HG03571 (cell line): ENCODE measurements around the gene KIAA1671.

Experiments used
- ATAC-seq: cut with Tn5 transposase; IDR thresholded peaks from one replicate; pipeline ENCODE4 v1.9.1; 2021; ENCODE audit not compliant: unreplicated experiment

Gene KIAA1671

GRCh38 chr22:25085930-25086901, 133.7 kb downstream of the KIAA1671 start:
- peak; percentile 86 for ATAC-seq

DNA sequence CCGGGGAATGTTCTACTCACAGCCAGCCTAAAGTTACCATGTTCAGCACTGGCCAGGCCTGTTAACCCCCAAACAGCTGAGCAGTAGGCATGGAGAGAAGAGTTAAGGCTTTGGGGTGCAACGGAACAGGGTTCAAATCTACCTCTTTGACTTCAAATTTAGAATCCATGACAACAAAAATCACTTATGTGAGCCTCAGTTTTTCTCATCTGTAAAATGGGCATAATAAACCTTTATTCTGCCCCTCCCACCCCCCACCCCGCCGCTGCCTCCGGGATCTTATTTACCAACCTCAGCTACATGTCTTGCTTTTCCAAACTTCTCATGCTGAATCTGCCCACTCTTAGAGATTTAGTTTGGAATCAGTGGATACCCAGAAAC, 134.4 kb downstream of the KIAA1671 start:
- ATAC-seq = no peak

- no peak for ATAC-seq
Measured at GRCh38 chr22:25090225-25090890, 137.8 kb downstream of the KIAA1671 start.

GRCh38 chr22:25091458-25091857, 138.9 kb downstream of the KIAA1671 start:
- no peak for ATAC-seq

DNA sequence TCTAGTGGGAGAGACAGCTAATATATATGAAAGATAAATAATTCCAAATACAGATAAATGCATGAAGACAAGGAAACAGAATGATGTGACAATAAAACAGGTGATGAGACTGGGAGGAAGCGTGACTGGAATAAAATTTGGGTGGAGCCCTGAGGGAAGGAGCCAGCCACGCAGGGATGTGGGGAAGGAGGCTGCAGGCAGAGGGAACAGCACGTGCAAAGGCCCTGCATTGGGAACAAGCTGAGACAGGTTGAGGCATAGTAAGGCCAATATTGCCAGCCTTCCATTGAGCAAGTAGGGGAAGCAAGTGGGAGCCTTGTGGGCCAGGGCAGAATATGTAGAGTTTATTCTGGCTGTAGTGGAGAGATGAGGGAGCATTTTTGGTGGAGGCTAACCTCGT, 139.6 kb downstream of the KIAA1671 start:
- ATAC-seq = no peak

DNA sequence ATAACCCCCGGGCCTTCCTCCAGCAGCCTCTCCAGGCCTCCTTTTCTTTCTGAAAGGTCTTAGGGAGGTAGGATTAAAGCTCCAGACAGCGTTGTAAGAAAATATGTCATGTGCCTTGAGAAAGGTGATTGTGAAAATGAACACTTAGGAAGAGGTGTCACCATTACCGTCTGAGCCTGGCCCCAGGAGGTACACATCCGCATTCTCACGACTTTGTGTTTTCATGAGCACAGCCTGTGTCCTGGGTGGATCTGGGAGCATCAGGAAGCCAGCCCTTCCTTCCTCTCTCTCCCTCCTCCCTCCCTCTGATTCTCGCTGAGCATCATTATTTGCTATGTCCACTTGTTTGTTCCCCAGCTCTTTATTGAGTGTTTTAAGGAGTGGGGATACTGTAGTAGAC, 142.1 kb downstream of the KIAA1671 start:
- no peak for ATAC-seq

DNA sequence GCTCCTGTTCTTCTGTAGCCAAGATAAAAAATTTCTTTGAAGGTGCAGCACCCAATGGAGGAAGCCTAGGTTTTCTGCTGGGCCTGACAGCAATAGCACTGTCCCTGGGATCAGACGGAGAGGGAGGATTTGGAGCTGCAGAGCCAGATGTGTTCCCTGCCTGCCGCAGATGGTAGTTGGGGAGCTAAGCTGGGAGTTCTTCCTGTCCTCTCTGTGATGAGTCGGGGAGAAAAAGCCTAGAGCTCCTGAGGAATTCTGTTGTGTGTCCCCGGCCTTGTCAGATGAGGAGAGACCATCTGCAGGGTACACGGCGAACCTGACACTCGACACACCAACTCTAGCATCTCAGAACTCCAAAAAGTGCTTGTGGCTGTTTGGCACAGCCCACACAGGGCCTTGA, 143.4 kb downstream of the KIAA1671 start:
- ATAC-seq = no peak

DNA sequence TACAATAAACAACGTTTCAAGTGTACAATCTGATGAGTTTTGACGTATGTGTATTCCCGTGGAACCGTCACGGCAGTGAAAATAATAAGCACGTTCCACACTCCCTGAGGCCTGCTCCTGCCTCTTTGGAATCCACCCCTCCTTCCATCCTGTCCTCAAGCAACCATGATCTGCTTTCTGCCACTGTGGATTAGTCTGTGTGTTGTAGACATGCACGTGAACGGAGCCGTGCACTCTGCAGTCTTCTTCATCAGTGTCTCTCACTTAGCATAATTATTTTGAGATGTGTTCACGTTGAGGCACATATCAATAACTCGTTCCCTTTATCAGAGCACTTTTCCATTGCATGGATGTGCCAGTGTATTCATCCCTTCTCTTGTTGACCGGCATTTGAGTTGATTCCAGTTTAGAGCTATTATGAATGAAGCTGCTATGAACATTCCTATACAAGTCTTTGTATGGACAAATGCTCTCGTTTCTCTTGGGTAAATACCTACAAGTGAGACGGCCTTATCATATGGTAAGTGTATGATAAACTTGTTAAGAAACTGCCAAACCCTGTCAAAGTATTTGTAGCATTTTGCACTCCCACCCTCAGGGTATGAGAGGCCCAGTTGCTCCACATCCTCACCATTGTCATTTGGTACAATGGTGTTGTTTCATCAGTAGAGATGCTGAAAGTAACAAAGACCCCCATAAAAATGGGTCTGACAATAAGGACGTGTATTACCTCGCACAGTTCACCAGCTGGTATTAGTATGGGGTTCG, 144.3 kb downstream of the KIAA1671 start:
- ATAC-seq = no peak

- no peak for ATAC-seq
Measured at GRCh38 chr22:25098445-25099081, 146.0 kb downstream of the KIAA1671 start.

DNA sequence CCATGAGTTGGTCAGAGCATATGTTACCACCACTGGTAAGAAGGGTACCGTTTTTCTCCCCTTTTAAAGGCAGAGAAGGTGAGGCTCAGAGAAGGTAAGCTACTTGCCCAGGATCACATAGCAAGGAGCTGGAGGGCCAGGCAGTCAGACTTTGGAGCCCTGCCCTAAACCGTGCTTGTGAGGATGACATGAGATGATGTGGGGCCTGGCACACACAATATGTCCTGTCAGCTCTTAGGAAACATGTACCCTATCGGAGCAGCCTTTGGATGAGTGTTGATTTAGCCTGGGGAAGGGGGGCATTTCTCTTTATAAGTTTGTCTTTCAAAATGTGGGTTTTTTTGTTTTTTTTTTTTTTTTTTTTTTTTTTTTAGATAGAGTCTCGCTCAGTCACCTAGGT, 146.7 kb downstream of the KIAA1671 start:
- no peak for ATAC-seq

GRCh38 chr22:25100402-25100801, 147.9 kb downstream of the KIAA1671 start:
- ATAC-seq = no peak

GRCh38 chr22:25100948-25101347, 148.4 kb downstream of the KIAA1671 start:
- no peak for ATAC-seq

DNA sequence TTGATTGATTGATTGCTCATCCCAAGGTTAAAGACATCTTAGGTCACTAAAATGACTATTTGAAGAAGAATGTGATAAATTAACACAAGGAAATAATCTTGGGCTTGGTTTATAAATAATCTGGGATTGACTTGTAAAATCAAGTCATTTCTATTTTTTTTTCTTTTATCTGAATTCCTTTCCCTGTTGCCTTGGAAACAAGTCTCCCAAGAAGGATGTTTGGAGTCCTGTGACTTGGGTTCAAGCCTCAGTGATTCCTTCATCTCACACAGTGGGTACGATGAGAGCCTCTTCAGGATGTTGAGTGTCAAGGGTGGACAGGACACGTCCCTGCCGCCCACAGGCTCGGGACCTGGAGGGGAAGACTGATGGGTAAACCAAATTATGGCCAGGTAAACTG, 149.0 kb downstream of the KIAA1671 start:
- ATAC-seq = no peak

DNA sequence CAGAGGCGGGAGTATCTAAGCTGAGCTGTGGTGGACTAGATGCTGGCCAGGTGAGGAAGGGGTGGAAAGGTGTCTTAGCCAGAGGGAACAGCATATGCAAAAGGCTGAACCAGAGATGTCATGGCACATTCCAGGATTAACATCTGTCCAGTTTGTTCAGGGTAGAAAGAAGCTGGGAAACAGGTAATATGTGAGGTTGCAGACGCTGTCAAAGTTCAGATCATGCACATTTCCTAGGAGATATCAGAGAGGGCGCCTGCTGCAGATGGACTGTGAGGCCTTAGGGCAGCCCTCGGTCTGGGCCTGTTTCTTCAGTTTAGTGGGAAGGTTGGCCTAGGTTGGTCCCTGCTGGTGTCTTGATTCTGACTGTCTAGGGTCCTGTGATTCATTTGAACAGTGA, 149.5 kb downstream of the KIAA1671 start:
- ATAC-seq = no peak

DNA sequence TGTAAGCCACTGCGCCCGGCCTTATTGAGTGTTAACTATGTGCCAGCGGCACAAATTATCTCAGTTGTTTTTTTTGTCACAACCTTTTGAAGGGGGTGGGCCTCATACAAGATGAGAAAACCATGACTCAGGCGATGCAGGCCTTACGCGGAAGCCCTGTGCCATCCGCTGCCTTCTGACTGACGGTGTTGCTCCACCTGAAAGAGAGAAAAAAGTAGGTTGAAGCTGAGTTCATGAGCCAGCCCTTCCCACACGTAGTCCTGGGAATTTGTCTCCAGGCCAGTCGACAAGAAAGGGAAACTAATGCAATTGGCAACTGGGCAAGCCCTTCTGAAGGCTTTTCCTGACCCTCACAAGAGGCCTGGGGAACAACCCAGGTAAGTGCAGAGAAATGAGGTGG, 150.2 kb downstream of the KIAA1671 start:
- ATAC-seq = no peak

- ATAC-seq = no peak
Measured at GRCh38 chr22:25104367-25104766, 151.9 kb downstream of the KIAA1671 start.

DNA sequence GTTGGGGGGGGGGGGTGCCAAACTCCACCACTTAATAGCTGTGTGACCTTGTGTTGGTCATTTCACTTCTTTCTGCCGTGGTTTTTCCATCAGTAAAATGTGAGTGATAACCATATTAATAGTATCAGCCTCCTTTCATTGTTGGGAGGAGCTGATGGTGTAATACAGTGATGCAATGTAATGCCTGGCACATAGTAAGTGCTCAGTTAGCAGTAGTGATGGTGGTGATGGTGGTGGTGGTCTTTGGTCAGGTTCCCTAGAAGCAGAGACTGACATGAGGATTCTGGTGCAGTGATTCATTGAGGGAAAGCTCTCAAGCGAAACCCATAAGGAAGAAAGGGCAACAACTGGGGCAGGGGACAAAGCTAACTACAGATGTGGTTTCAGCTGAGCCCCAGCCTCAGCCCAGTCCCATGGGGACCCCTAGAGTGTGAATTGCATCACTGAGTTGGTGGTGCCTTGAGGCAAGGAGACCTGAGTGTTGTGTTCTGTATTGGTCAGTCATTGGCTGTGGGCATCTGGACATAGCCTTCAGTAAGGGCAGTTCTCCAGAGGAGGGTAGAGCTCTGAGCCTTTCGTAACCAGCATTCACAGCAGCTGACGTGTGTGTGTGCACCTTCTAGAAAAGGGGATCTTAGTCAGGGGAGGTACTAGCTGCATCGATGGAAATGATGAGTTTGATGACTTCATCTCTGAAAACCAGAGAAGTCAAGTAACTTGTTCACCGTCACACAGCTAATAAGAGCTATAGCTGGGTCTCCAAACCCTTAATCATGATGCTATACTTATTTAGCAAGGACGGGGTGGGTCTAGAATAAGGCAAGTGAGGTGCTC, 153.5 kb downstream of the KIAA1671 start:
- no peak for ATAC-seq

DNA sequence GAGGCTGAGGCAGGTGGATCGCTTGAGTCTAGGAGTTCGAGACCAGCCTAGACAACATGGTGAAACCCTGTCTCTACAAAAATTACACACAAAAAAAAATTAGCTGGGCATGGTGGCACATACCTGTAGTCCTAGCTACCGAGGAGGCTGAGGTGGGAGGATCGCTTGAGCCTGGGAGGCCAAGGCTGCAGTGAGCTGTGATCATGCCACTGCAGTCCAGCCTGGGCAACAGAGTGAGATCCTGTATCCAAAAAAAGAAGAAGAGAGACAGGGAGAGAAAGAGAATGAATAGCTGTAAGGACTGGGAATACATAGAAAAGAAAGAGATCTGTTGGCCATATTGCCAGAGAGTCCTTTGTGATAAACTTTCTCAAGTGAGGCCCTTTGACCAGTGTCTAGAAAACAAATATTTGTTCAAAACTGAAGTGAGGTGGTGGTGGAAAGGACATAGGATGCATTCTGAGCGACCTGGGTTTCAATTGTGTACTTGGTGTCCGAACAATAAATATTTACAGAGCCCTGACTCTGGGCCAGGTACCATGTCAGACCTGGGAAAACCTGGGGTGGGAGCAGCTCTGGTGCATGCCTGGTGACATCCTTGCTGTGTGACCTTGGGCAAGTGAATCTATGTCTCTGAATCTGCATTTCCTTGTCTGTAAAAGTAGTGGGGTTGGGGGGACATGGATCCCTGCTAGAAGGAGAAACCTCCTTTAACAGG, 157.5 kb downstream of the KIAA1671 start:
- no peak for ATAC-seq

GRCh38 chr22:25110596-25110845, 158.0 kb downstream of the KIAA1671 start:
- ATAC-seq = no peak
